Ovary (tissue), 1 donor: ENCODE results near the gene STK38L.

Experiments
- EP300 ChIP-seq: sonication (generic); formaldehyde crosslinking; IDR thresholded peaks from one replicate; pipeline ENCODE4 v1.6.1; 2017; ENCODE audit warnings: antibody characterized with exemption
- POLR2A ChIP-seq: fragments of 450-650 bp; IDR thresholded peaks from one replicate; pipeline ENCODE4 v1.6.1; 2017; ENCODE audit warnings: antibody characterized with exemption, mild to moderate bottlenecking, moderate library complexity

GRCh38 chr12:27330846-27331245 is 86.8 kb downstream of the STK38L start:
- TF ChIP-seq POLR2A (no peak), EP300 (no peak)
